IPS DF 4.7 (cell line): ENCODE measurements around the gene FOSB.
"Not testable (repeated sequence)": the region's sequence is repeated elsewhere in the genome, so short reads cannot be mapped to it uniquely, and the experiment has no call there.

Source experiments
- DNase-seq: peaks from one replicate; pipeline ENCODE4 v3.0.0-alpha.2; 2013; ENCODE audit warnings: low spot score; ENCODE audit errors: extremely low read depth

FOSB gene

DNA sequence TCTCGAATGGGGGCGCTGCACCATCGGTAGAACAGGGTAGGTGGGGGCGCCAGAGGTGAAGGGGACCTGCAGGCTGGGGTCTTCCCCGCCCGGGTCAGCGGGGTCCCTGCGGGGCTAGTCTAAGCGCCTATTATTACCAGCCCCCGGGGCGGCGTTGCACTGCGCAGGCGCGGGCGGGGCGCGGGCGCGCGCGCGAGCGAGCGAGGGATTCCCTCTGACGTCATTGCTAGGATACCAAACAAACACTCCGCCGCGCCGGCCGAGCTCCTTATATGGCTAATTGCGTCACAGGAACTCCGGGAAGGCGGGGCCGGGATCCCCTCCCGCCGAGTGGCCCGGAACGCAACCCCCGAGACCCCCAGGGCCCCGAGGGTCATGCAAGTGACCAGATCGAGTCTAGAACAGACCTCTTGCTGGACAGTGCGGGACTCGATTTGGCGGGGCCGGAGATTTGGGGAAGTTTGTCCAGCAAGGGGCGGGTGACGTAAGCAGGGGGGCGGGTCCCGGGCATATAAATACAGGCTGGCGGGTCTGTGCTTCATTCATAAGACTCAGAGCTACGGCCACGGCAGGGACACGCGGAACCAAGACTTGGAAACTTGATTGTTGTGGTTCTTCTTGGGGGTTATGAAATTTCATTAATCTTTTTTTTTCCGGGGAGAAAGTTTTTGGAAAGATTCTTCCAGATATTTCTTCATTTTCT lies at the start of gene FOSB:
Gene FOSB (plus strand): TSS at position 541 of the 703 bp plus-strand sequence. CDS start 591 bp downstream, outside the sequence.
- no peak for DNase-seq

DNA sequence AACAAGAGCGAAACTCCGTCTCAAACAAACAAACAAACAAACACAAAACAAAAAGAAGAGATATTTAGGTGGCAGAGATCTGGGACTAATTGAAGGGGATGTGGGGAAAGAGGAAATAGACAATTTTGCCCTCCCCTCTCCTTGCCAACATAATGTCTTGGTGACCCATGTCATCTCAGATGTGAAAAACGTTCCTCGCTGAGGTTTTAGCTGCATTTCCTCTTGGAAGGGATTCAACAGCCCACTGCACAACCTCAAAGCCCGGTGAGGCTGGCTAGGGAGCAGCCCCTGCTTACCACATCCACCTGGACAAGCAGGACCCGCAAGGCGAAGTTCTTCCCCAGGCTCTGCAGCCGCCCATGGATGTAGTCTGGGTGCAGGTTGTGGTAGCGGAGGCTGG lies 49.0 kb upstream of the FOSB start:
- no peak for DNase-seq

DNA sequence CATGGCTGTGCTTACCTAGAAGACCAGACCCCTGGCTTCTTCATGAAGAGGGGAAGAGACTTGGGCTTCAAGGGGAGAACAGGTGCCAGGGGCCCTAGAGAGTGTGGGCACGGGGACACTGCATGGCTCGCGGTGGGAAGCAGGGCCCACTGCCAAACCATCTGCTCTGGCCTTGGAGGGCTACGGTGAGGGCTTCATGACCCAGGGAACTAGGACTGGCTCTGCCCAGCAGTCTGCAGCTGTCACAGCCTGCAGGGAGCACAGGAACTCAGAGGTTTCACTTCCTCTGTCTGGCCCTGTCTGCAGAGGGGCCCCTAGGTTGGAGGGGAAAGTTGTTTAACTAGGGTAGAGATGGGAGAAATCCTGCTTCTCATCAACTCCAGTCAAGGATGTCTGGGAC lies 48.4 kb upstream of the FOSB start:
- DNase-seq, result no peak

DNA sequence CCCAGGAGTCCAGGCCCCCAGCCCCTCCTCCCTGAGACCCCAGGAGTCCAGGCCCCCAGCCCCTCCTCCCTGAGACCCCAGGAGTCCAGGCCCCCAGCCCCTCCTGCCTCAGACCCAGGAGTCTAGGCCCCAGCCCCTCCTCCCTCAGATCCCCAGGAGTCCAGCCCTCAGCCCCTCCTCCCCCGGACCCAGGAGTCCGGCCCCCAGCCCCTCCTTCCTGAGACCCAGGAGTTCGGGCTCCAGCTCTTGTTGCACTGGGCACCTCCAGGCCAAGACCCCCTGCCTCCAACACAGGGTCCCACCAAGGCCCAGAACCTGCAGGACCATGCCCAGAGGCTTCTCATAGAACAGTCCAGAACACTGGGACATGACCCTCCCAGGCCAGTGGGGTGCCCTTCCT lies 47.9 kb upstream of the FOSB start:
- no peak for DNase-seq

DNA sequence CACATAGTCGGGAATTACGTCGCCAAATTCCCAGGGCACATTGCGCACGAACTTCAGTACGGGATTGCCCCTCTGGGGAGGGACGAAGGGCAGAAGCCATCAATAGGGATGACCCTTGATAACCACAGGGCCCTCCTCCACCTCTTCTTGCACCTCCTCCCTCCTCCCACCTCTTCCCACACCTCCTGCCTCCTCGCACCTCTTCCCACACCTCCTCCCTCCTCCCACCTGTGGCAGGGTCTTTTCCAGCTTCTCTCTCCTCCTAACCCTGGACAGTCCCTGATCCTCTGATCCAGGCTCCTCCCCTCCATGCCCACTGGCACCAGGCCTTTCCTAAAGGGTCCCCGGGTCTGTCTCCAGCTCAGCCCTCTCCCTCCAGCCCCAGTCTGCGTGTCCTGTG lies 47.4 kb upstream of the FOSB start:
- no peak for DNase-seq

DNA sequence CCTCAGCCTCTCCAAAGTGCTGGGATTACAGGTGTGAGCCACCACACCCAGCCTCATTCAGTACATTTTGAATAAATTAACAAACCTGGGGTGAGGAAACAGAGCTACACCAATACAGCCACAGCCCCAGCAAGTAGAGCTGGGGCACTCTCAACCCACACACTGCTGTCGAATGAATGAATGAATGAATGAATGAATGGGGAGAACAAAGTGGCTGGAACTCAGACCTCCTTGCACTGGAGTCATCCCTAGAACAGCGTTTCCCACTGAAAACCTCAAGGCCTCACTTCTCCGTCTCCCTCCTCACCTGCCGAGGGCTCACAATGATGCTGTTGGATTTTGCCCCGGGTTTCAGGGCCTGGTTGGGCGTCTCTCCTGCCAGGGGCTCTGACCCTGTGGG lies 46.9 kb upstream of the FOSB start:
- DNase-seq, result no peak

DNA sequence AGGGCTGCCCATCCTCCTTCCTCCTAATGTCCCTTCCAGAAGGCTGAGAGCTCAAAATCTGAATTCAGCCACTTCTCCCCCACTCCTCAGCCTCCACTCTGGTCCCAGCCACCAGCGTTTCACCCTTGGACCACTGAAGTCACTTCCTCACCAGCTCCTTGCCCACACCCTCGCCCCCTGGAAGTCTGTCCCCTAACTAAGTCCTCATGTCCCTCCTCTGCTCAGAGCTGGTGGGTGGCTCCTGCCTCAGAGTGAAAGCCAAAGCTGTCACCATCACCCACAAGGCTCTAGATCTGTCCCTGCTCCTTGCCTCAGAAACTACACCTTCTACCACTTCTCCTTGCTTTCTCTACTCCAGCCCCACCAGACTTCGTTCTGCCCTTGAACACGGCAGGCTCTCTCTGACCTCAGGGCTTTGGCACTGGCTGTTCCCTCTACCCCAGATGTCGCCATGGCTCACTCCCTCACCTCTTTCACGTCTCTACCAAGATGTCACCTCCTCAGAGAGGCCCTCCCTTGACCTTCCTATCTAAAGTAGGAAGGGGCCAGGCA lies 45.8 kb upstream of the FOSB start:
- no peak for DNase-seq

DNA sequence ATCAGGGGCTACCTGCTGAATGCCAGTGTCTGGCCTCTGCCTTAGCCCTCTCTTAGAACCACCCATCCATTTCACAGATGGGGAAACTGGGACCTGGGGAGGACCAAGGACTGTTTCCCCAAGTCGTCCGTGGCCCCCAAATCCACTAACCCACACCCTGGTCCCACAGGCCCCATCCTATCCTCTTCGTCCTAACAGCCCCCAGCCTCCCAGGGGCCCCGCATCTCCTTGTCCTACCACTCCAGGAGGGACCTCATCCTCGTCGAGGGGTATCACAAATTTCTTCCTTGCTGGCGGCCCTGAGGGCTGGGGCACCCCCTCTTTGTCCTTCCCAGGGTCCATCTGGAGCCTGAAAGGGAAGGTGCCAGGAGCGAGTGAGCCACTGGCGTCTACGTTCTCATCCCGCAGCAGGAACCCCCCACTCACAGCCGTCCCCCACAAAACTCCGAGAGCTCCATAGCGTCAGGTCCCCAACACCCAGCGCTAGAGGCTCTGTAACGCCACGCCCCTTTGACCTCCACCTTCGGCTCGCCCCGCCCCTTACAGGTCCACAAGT lies 44.7 kb upstream of the FOSB start:
- DNase-seq, result no peak

DNA sequence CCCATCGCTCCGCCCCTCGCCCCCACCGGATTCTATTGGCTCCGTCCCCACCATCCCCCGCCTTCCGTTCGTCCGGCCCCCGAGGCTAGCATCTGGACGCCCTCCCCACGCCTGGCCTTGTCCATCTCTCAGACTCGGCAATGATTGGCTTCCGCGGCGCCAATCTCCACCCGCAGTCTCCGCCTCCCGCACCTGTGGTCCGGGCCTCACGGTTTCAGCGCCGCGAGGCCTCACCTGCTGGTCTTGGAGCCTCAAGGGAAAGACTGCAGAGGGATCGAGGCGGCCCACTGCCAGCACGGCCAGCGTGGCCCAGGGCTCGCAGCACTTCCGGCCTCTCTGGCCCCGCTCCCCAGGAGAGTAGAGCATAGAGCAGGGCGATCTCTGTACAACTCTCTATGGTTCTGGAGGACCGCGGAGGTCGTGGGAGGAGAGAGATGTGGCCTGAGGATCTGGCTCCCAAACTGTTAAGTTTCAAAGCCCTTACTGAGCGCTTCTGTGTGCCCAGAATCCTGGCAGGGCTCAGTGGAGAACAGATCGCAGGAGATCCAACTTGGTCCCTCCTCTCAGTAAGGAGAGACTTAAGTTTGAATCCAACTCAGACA lies 44.1 kb upstream of the FOSB start, which contains the start of gene ERCC1:
Gene ERCC1 (minus strand): TSS at position 329 of the 602 bp plus-strand sequence. CDS start 543 bp downstream, outside the sequence.
- DNase-seq, result no peak

DNA sequence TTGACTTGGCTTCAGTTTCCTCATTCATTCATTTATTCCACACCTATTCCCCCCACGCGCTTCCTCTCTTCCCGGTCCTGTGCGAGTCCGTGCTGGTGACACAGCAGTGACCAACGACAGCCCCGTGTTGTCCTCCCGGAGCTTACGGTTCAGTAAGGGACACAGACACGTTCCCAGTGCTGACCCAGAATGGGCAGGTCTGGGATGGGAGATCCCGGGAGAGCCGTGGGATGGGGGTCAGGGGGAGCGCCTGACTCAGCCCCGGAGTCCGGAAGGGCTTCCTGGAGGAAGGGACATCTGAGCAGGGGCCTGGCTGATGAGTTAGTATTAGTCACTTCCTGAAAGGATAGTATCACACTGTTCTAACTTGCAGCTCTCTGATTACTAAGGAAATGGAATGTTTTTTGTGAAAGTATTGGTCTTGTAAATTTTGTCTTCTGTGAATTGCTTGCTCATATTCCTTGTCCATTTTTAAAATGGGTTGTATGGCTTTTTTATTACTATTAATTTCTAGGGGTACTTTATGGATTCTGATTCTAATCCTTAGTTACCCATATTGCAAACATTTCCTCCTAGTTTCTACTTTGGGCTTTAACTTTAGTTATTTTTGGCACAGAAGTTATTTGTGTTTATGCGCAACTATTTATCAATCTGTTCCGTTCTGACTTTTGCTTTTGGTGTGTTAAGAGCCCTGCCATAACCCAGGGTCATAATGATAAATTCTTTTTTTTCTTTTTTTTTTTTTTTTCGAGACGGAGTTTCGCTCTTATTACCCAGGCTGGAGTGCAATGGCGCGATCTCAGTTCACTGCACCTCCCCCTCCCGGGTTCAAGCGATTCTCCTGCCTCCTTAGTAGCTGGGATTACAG lies 43.4 kb upstream of the FOSB start:
- no peak for DNase-seq

DNA sequence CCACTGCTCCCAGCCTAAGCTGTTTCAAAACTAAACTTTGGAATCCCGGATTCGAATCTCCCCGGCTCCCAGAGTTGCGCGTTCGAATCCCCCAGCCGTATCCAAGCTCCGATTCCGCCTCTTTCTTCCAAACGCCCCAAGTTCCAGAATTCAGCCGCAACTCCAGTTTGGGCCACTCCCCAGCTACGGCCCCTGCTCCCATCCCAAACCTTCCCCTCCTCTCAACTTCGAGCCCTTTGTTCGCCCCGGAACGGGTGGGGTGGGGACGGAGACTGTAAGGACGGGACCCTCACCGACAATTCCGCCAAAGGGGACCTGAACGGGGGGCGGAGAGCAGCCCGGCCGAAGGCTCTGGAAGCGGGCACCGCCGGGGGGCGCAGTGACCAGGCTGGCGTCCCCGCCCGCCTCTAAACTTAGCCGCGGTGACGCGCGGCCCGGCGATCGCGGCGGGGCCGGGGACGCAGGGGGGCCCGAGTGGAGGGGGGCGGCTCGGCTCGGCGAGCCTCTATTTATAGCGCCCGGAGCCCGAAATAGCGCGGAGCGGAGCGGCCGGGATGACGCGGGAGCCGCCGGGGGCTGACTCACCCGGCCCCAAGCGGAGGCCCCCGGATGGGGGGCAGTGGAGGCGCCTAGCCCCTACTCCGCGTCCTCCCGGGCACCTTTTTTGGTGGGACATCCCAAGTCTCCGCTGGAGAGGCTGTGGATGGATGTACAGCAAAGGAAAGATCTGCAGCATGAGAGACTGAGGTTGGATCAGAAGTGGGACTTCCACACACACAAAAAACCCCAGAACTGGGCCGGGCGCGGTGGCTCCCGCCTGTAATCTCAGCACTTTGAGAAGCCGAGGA lies 39.2 kb upstream of the FOSB start:
- no peak for DNase-seq

DNA sequence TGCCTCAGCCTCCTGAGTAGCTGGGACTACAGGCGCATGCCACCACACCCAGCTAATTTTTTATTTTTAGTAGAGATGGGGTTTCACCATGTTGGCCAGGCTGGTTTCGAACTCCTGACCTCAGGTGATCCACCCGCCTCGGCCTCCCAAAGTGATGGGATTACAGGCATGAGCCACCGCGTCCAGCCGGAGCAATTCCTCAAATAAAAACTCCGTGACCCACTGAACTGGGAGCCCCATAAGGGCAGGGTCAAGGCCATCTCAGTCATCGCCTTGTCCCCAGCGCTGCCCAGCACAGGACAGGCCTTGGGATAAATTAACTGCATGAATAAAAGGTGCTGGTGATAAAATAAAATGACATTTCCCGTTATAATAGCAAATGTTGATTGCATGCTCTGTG lies 37.9 kb upstream of the FOSB start:
- not testable (repeated sequence) for DNase-seq

DNA sequence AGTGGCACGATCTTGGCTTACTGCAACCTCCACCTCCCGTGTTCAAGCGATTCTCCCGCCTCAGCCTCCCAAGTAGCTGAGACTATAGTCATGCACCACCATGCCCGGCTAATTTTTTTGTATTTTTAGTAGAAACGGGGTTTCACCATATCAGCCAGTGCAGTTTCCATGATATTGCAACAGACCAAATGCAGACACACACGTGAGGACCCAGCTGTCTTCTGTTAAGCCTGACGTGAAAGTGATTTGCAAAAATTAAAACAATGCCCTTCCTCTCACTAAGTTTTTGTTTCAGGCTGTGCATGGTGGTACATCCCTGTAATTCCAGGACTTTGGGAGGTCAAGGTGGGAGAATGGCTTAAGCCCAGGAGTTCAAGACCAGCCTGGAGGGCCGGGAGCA lies 36.8 kb upstream of the FOSB start:
- DNase-seq, result not testable (repeated sequence)

DNA sequence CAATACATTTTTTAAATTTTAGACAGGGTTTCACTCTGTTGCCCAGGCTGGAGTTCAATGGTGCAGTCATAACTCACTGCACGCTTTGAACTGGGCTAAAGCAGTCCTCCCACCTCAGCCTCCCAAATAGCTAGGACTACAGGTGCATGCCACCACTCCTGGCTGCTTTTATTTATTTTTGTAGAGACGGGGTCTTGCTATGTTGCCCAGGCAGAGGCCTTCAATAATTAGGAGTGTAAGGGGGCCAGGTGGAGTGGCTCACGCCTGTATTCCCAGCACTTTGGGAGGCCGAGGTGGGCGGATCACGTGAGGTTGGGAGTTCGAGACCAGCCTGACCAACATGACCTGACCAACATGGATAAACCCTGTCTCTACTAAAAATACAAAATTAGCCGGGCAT lies 35.3 kb upstream of the FOSB start:
- not testable (repeated sequence) for DNase-seq

DNA sequence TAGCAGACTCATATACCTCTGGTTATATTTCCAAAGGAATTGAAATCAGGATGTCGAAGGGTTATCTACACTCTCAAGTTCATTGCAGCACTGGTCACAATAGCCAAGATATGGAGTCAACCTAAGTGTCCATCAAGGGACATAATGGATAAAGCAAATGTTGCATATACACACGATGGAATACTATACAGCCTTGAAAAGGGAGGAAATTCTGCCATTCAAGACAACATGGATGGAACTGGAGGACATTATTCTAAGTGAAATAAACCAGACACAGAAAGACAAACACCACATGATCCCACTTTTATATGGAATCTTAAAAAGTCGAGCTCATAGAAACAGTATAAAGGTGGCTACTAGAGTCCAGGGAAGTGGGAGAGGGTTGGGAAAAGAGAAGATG lies 30.5 kb upstream of the FOSB start:
- DNase-seq, result no peak

DNA sequence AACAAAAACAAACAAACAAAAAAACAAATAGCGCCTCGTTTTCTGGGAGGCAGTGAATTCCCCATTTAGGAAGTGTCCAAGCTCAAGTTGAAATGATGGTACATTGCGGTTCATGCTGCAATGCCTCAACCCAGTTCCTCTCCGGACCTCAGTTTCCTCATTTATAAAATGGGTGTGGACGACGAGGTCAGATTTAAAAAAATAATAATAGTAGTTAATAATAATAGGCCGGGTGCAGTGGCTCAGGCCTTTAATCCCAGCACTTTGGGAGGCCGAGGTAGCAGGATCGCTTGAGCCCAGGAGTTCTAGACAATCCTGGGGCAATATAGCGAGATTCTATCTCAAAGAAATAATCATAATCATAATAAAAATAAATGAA lies 28.6 kb upstream of the FOSB start:
- no peak for DNase-seq

DNA sequence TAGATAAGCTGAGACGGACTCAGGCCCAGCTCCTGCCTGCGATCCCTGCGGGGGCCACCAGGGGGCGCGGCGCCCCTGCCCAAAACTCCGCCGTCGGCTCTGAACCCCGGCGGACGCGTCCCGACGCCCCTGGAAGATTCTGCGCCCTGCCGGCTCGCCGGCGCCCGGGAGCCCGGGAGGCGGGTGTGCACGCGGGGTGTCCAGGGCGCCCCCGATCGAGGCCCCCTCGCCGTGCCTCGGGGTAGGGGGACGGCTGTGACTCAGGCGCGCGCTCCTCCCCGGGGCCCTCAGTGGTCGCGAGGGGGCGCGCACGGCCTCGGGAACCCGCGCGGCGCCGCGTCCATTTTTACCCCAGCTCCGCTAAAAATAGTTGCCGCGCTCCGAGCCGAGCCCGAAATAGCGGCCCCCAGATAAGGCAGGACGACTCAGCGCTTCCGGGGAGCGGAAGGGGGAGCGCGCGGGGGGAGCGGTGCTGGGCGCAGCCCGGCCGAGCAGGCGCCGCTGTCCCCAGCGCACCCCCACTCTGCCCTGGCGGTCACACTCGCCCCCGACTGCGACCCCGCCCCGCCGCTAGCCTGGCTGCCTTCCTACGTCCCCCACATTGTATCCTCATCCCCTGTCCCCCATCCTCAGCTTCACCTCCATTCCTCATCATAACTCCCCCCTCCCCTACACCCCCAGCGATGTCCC lies 28.1 kb upstream of the FOSB start:
- no peak for DNase-seq

DNA sequence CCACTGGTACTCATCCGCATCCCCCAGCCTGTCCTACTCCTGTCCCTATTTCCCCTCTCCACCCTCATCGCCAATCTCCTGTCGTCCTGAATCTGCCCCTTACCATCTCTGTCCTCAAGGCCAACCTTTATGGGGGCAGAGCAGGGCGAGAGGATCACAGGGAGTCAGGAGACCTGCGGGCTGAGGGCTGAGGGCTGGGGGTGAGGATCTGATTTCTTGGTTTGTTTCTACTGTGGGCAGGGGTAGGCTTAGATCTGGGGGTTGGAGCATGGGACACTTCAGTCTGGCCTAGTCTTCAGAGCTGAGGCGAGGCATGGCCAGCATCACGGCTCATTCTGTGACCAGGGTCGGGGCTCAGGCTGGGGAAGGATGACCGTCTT lies 27.5 kb upstream of the FOSB start:
- no peak for DNase-seq

DNA sequence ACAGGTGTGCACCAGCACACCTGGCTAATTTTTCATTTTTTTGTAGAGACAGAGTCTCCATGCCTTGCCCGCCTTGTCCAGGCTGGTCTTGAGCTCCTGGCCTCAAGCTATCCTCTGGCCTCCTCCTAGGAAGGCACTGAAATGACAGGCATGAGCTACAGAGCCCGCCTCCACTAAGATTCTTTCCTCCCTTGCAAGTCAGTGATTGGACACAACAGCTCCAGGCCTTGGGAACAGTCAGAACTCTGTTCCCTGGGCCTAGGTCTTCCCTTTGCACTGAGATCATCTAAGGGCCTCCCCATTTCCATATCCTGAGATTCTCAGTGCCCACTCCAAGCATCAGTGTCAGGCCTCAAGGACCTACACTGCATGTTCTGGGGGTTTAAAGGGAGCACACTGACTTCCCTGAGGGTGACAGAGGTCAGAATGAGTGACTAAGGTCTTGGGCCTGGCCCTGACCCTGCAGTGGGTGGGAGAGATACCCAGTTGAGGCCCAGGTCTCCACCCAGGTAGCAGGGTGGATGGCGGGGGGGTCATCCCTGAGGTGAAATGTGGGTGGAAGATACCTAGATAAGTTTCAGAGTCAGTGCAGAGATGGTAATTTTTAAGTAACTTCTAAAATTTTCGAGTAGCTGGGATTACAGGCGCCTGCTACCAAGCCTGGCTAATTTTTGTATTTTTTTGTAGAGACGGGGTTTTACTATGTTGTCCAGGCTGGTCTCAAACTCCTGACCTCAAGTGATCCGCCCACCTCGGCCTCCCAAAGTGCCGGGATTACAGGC lies 26.7 kb upstream of the FOSB start:
- no peak for DNase-seq
